ENCODE data around the gene ARSI. TPM values are rescaled to one million over a fixed set of nuclear protein-coding genes. Genes with fewer than 3 reads are reported as not detected.

ARSI gene
- polyA plus RNA-seq, 2 of the 4 experiments (the other 2 are of a cell fraction), result 2.9 to 22.0 TPM

DNA sequence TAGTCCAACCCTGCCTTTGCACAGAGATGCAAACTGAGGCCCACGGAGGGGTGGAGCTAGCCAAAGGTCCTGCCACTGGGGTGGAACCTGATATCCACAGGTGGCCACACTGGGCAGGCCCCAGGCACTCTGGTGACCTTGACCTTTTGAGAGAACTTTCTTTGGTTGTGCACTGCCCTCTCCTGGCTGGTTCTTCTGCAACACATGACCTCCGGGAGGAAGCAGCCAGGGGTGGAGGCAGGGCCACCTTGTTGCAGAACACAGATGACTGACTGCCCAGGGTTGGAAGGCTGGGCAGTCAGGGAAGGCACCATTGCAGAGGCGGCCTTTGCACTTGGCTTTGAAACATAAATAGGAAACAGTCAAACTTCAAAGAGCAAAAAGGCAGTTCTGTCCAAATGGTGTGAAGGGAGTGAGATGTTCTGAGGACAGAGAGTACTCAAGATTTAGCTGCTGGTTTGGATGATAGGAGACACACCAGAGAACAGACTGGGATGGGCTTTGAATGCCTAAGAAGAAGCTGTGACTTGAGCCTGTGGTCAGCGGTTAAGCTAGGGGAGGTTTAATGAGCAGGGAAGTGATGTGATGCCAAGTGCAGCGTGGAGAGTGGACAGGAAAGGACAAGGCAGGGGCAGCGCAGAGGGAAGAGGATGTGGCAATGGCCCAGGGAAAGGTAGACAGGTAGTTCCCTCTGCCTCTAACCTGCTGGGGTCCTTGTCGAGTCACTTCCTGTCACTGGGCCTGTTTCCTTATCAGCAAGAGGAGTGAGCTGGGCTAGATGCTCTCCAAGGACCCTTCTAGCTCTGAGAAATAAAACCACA lies 48.0 kb upstream of the ARSI start (continued):
- TF ChIP-seq BCL3 (IDR thresholded peaks at IDR 0.05), result no peak
- no peak for TF ChIP-seq ZSCAN20 (CRISPR knock-in tag; IDR thresholded peaks at IDR 0.05)
- TF ChIP-seq ZNF302 (CRISPR knock-in tag; IDR thresholded peaks at IDR 0.05), result no peak

DNA sequence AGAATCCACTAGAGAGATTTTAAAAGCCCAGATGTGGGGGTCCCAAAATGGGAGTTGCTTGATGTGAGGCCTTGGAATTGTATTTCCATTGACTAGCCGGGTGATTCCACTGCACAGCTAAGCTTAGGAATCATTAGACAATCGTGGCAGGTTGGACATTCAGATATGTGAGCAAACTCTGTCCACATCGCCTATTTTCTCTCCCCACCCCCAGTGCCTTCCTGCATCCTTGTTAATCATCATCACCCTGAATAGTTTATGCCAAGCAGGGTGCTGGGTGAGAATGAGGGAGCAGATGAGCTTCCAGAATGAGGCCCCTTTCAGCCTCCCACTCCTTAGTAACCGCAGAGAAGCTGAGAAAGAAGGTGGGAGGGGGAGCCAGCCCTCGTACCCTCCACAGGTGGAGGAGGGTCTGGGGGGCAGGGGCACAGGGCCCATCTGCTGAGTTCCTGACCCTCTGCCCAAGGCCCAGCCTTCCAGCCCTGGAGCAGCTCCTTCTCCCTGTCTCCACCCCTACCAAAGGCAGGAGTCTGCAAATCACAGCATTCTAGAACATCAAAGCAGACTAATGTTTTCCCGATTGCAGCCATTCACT lies 47.1 kb upstream of the ARSI start:
- Histone ChIP-seq H3K9me3 (no peaks in the 10 kb centered on the region), H3K4me1 (peaks cover 24% of the 10 kb centered on the region), H3K4me2 (0 out of 3 replicates have a peak overlapping the region, but pooled peaks have one; percentile 13), H3K27ac (peak overlapping the region; percentile 46 to 72), H3K4me3 (no peak overlapping the region)
- DNase-seq (ENCODE audit: low read depth in 1 of 2, low spot score in 1 of 2) (no peak), FAIRE-seq (no peak), ATAC-seq (no peak)
- CTCF ChIA-PET, result interaction anchor here (0.6 to 7.1 kb wide), 52 partner anchors 9 to 275 kb away, joined by 3 to 155 read pairs (median 6); partner anchors contain the start of genes ARSI and CAMK2A
- 63% methylated on average over 6 of the region's 6 CpGs for WGBS (ENCODE audit: missing lambda C conversion rate)
- TF ChIP-seq TFCP2L1 (CRISPR knock-in tag; IDR thresholded peaks at IDR 0.05) (no peak), CHD4 (IDR thresholded peaks at IDR 0.05; ENCODE audit: borderline replicate concordance) (no peak), RAD21 (conservative IDR thresholded peaks at IDR 0.05 in 1 of 2, IDR thresholded peaks at IDR 0.05 in 1 of 2) (no peak), ZC3H11A (IDR thresholded peaks at IDR 0.05) (no peak), RARB (CRISPR knock-in tag; IDR thresholded peaks at IDR 0.05) (no peak), CBX2 (IDR thresholded peaks at IDR 0.05; ENCODE audit: borderline replicate concordance, low read depth) (no peak)
- POLR2A ChIA-PET, result no interaction called here

DNA sequence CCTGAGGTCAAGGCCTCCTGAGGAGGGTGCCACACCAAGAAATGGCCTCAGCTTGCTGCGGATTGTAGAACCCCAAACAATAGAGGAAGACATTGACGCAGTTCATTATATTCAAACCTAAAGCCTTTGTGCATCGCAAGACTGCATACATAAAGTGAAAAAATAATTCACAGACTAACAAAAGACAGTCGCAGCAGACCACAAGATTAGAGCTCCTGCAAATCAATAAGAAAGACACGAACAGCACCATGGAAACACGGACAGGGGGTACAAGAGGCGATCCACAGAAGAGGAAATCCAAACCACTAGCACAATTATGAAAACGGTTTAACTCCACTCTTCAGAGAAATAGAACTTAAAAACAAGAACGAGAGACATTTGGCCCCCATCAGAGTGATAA lies 44.7 kb upstream of the ARSI start:
- H3K4me3 ChIP-seq, result no peak overlapping the region
- FAIRE-seq (no peak), DNase-seq (ENCODE audit: low read depth in 1 of 2, low spot score in 1 of 2) (no peak), ATAC-seq (no peak)
- H3K27ac ChIP-seq, result peak overlapping the region in 1 of 2 experiments; percentile 33; a peak in 1 of 6 replicates
- no peaks in the 10 kb centered on the region for H3K9me3 ChIP-seq
- CTCF ChIA-PET, result interaction anchor here (0.7 to 7.1 kb wide), 6 partner anchors 12 to 129 kb away, joined by 3 to 155 read pairs (median 6); no protein-coding TSS in a partner anchor
- whole genome bisulfite sequencing (ENCODE audit: missing lambda C conversion rate), result 82% methylated on average over 9 of the region's 9 CpGs
- POLR2A ChIA-PET, result no interaction called here
- no peak overlapping the region for H3K4me2 ChIP-seq
- H3K4me1 ChIP-seq, result peaks cover 29% of the 10 kb centered on the region
- no peak for TF ChIP-seq KDM5A (IDR thresholded peaks at IDR 0.05)
- no peak for TF ChIP-seq NFE2L2 (conservative IDR thresholded peaks at IDR 0.05; ENCODE audit: low read length)
- TF ChIP-seq POLR2AphosphoS2 (conservative IDR thresholded peaks at IDR 0.05; ENCODE audit: low read length), result no peak
- no peak for TF ChIP-seq JUNB (IDR thresholded peaks at IDR 0.05)
- no peak for TF ChIP-seq GATA3 (IDR thresholded peaks at IDR 0.05; ENCODE audit: borderline replicate concordance)
- TF ChIP-seq CBX8 (IDR thresholded peaks at IDR 0.05), result no peak
- no peak for TF ChIP-seq HDAC2 (IDR thresholded peaks at IDR 0.05)
- TF ChIP-seq KDM1A (IDR thresholded peaks at IDR 0.05; ENCODE audit: low read depth), result no peak
- TF ChIP-seq JUN (IDR thresholded peaks at IDR 0.05), result no peak
- no peak for TF ChIP-seq HOXB5 (CRISPR knock-in tag; IDR thresholded peaks at IDR 0.05)
- no peak for TF ChIP-seq NR3C1 (IDR thresholded peaks at IDR 0.05)
- TF ChIP-seq FOSL2 (IDR thresholded peaks at IDR 0.05), result no peak
- no peak for TF ChIP-seq FOSL2 (CRISPR knock-in tag; IDR thresholded peaks at IDR 0.05)
- TF ChIP-seq SMC3 (IDR thresholded peaks at IDR 0.05), result no peak
- no peak for TF ChIP-seq ATOH8 (CRISPR knock-in tag; IDR thresholded peaks at IDR 0.05; ENCODE audit: low read depth)
- no peak for TF ChIP-seq PBX3 (IDR thresholded peaks at IDR 0.05)
- TF ChIP-seq, protein P1, sequence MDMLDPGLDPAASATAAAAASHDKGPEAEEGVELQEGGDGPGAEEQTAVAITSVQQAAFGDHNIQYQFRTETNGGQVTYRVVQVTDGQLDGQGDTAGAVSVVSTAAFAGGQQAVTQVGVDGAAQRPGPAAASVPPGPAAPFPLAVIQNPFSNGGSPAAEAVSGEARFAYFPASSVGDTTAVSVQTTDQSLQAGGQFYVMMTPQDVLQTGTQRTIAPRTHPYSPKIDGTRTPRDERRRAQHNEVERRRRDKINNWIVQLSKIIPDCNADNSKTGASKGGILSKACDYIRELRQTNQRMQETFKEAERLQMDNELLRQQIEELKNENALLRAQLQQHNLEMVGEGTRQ (IDR thresholded peaks at IDR 0.05), result no peak
- no peak for TF ChIP-seq TFCP2L1 (CRISPR knock-in tag; IDR thresholded peaks at IDR 0.05)
- no peak for TF ChIP-seq ZSCAN20 (CRISPR knock-in tag; IDR thresholded peaks at IDR 0.05)
